Tibial nerve (tissue), 4 donors: ENCODE measurements around the gene PVALEF. TPM values are rescaled to one million over a fixed set of nuclear protein-coding genes. Genes with fewer than 3 reads are reported as not detected.

ENCODE experiments used
- DNase-seq, 2 donors: peaks; one replicate each; pipeline ENCODE4 v3.0.0-alpha.2; 2019; ENCODE audit warnings: low spot score in 2 of 2
- H3K27ac ChIP-seq, 4 donors: fragments of 200-600 bp; sonication (generic) in 3 of 4; one replicate each; pipeline ENCODE4 v1.5.1; 2017 to 2019; ENCODE audit warnings: mild to moderate bottlenecking in 1 of 4
- H3K27me3 ChIP-seq, 2 donors: fragments of 200-600 bp; sonication (generic) in 1 of 2; one replicate each; pipeline versions ENCODE4 v1.5.1 to v1.6.0; 2017 to 2019
- H3K36me3 ChIP-seq, 3 donors: fragments of 200-600 bp; sonication (generic); one replicate each; pipeline ENCODE4 v1.5.1; 2018 to 2019
- H3K4me1 ChIP-seq, 4 donors: fragments of 200-600 bp; sonication (generic) in 3 of 4; one replicate each; pipeline ENCODE4 v1.5.1; 2017 to 2019
- H3K4me3 ChIP-seq, 4 donors: fragments of 200-600 bp; sonication (generic) in 3 of 4; one replicate each; pipeline ENCODE4 v1.5.1; 2017 to 2019; ENCODE audit warnings: mild to moderate bottlenecking in 1 of 4, moderate library complexity in 1 of 4
- H3K9me3 ChIP-seq, 4 donors: fragments of 200-600 bp; sonication (generic) in 3 of 4; one replicate each; pipeline ENCODE4 v1.5.1; 2017 to 2019
- CTCF ChIP-seq, 5 experiments: fragments of 200-600 bp in 3 of 5; fragments of 450-650 bp in 2 of 5; sonication (generic) in 3 of 5; IDR thresholded peaks; one replicate each; pipeline ENCODE4 v1.5.1; 2016 to 2019; ENCODE audit warnings: antibody characterized with exemption in 5 of 5, mild to moderate bottlenecking in 3 of 5, moderate library complexity in 2 of 5
- EP300 ChIP-seq, 2 donors: sonication (generic); formaldehyde crosslinking; IDR thresholded peaks; one replicate each; pipeline ENCODE4 v1.6.1; 2017; ENCODE audit warnings: antibody characterized with exemption in 2 of 2, mild to moderate bottlenecking in 1 of 2
- POLR2A ChIP-seq, 2 donors: fragments of 450-650 bp; IDR thresholded peaks; one replicate each; pipeline ENCODE4 v1.6.1; 2017; ENCODE audit warnings: antibody characterized with exemption in 2 of 2, mild to moderate bottlenecking in 2 of 2, moderate library complexity in 2 of 2
- WGBS, 2 donors: methylation state at CpG; one replicate each; pipeline ENCODE4 v1.1.5; 2018; 5-methylcytosine and 5-hydroxymethylcytosine counted together
- total RNA-seq, 4 donors: library from RNA; depleted of rRNA; stranded (reverse); fragments of >200 nt; gene quantifications; one replicate each; pipeline ENCODE4 v1.1.0, GENCODE V29; 2016

The PVALEF gene
- total RNA-seq, 4 donors from 2014 or later = not detected

GRCh38 chr17:81171941-81172340 lies 6.6 kb downstream of the PVALEF start:
- H3K4me3 ChIP-seq = no peak overlapping the region
- 32 to 54% methylated on average over 8 of the region's 8 CpGs for WGBS, 2 donors
- no peak overlapping the region for H3K27ac ChIP-seq
- TF ChIP-seq EP300 (IDR thresholded peaks at IDR 0.05) (no peak), POLR2A (IDR thresholded peaks at IDR 0.05) (no peak), CTCF (IDR thresholded peaks at IDR 0.05) (no peak)
- no peak for DNase-seq
- H3K9me3 ChIP-seq = peaks cover 0 to 12% (median 0%) of the 10 kb centered on the region in 4 donors
- no peaks in the 10 kb centered on the region for H3K27me3 ChIP-seq
- H3K36me3 ChIP-seq = no peaks in the 10 kb centered on the region
- peaks cover 0 to 5% (median 0%) of the 10 kb centered on the region in 4 donors for H3K4me1 ChIP-seq

DNA sequence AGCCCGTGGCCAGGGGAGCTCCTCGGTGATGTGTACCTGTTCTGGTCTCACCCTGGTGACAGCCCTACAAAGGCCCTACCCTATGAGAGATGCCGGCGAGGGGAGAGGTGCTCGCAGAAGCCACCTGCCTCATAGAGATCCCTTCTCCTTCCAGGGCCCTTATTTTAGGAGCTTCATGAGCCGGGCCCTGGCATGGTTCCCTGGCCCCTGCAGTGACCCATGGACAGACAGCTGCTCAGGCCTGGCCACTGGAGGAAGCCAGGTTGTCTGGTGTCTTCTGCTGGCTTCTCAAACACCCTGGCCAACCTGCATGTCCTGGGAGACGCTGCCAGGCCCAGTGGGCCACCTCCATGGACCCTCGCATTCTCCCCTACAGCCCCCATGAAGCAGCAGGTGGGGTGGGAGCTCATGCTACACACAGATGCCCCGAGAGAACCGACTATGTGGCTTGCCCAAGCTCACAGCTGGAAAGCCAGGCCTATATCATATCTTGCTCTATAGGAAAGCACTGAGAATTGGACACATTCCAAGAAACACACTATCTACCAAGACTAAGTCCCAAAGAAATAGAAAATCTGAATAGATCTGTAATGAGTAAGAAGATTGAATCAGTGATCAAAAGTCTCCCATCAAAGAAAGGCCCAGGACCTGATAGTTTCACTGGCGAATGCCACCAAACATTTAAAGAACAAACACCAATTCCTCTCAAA lies 7.9 kb downstream of the PVALEF start:
- DNase-seq = no peak

DNA sequence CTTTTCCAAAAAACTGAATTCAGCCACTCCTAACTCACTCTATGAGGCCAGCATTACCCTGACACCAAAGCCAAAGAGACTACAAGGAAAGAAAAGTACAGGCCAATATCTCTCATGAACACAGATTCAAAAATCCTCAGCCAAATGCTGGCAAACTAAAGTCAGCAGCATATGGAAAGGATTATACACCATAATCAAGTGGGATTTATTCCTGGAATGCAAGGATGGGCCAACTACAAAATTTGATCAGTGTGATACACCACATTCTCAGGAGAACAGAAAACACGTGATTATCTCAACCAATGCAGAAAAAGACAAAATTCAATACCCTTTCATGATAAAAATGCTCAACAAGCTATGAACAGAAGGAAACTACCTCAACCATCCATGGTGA lies 8.5 kb downstream of the PVALEF start:
- TF ChIP-seq POLR2A (IDR thresholded peaks at IDR 0.05) (no peak), CTCF (IDR thresholded peaks at IDR 0.05) (no peak), EP300 (IDR thresholded peaks at IDR 0.05) (no peak)
- peaks cover 0 to 12% (median 0%) of the 10 kb centered on the region in 4 donors for H3K9me3 ChIP-seq
- H3K4me3 ChIP-seq = no peak overlapping the region
- DNase-seq = no peak
- H3K36me3 ChIP-seq = no peaks in the 10 kb centered on the region
- H3K4me1 ChIP-seq = peaks cover 0 to 5% (median 0%) of the 10 kb centered on the region in 4 donors
- no peak overlapping the region for H3K27ac ChIP-seq
- H3K27me3 ChIP-seq = no peaks in the 10 kb centered on the region
- 57 to 72% methylated on average over 1 of the region's 1 CpG for WGBS, 2 donors

More for the DNA sequence above, 7.9 kb downstream of the PVALEF start:
- peaks cover 0 to 12% (median 0%) of the 10 kb centered on the region in 4 donors for H3K9me3 ChIP-seq
- no peak for TF ChIP-seq POLR2A (IDR thresholded peaks at IDR 0.05)
- no peak for TF ChIP-seq EP300 (IDR thresholded peaks at IDR 0.05)
- TF ChIP-seq CTCF (IDR thresholded peaks at IDR 0.05) = no peak
- no peak overlapping the region for H3K27ac ChIP-seq
- H3K27me3 ChIP-seq = no peaks in the 10 kb centered on the region
- no peak overlapping the region for H3K4me3 ChIP-seq
- 81 to 83% methylated on average over 8 to 11 of the region's 11 CpGs for WGBS, 2 donors
- peaks cover 0 to 5% (median 0%) of the 10 kb centered on the region in 4 donors for H3K4me1 ChIP-seq
- no peaks in the 10 kb centered on the region for H3K36me3 ChIP-seq

DNA sequence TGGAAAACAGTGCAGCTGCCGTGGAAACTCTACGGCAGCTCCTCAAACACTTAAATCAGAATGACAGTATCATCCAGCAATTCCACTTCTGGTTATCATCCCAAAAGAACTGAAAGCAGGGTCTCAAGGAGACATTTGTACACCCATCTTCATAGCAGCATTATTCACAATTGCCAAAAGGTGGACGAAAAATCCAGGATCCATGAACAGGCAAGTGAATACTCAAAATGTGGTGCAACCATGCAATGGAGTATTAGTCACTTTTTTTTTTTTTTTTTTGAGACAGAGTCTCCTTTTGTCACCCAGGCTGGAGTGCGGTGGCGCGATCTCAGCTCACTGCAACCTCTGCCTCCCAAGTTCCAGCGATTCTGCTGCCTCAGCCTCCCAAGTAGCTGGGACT lies 11.4 kb downstream of the PVALEF start:
- no peak overlapping the region for H3K4me3 ChIP-seq
- H3K27ac ChIP-seq = no peak overlapping the region
- no peaks in the 10 kb centered on the region for H3K27me3 ChIP-seq
- TF ChIP-seq EP300 (IDR thresholded peaks at IDR 0.05) = no peak
- TF ChIP-seq CTCF (IDR thresholded peaks at IDR 0.05) = no peak
- no peak for TF ChIP-seq POLR2A (IDR thresholded peaks at IDR 0.05)
- H3K9me3 ChIP-seq = peaks cover 0 to 12% (median 0%) of the 10 kb centered on the region in 4 donors
- DNase-seq = no peak
- peaks cover 0 to 5% (median 0%) of the 10 kb centered on the region in 4 donors for H3K4me1 ChIP-seq
- WGBS, 2 donors = 89 to 93% methylated on average over 7 of the region's 7 CpGs
- no peaks in the 10 kb centered on the region for H3K36me3 ChIP-seq
